ENCODE results near the gene LENEP. TPM values are rescaled to one million over a fixed set of nuclear protein-coding genes. Genes with fewer than 3 reads are reported as not detected.

LENEP gene
- total and polyA plus RNA-seq, 2 of the 8 experiments (the other 6 are each of a cell fraction or from before 2014, with no cell fraction given): 1.3 TPM; not detected in 1

- no peak overlapping the region for H3K27ac ChIP-seq (ENCODE audit: low read depth, low read length)
- no peak overlapping the region for H3K23ac ChIP-seq (ENCODE audit: insufficient read length)
- no peak overlapping the region for H3K9ac ChIP-seq (replicated peaks in 1 of 4; ENCODE audit: extremely low read depth in 1 of 4, low read depth in 3 of 4, low read length in 3 of 4)
- no peak overlapping the region for H4K91ac ChIP-seq (replicated peaks; ENCODE audit: insufficient read length, low read length)
- FAIRE-seq: no peak
- DNase-seq (ENCODE audit: low read depth in 1 of 2, low spot score in 2 of 2): no peak
- H4K5ac ChIP-seq (ENCODE audit: insufficient read length, low read depth, low read length): no peak overlapping the region
- no peak overlapping the region for H3K4me2 ChIP-seq (ENCODE audit: insufficient read depth in 1 of 2, low read depth in 2 of 2, low read length in 2 of 2)
- H3K79me2 ChIP-seq (ENCODE audit: control insufficient read depth in 1 of 2, insufficient read depth in 2 of 2, low read length in 2 of 2): no peaks in the 10 kb centered on the region
- peaks cover 0 to 4% (median under 1%) of the 10 kb centered on the region in 4 experiments; a peak in 2 of 7 replicates for H3K4me1 ChIP-seq (replicated peaks in 1 of 4; ENCODE audit: control insufficient read depth in 3 of 4, insufficient read depth in 4 of 4, low read length in 3 of 4)
- H2BK5ac ChIP-seq (ENCODE audit: low read depth, low read length): no peak overlapping the region
- no peak overlapping the region for H2AK5ac ChIP-seq (ENCODE audit: low read depth, low read length)
- no peak overlapping the region for H3K14ac ChIP-seq (ENCODE audit: insufficient read length)
- H2BK15ac ChIP-seq (ENCODE audit: low read length): no peak overlapping the region
- WGBS, 2 experiments (ENCODE audit: extremely low coverage in 1 of 2, insufficient coverage in 1 of 2, insufficient read length in 1 of 2, insufficient replicate concordance in 2 of 2, low coverage in 1 of 2, low lambda C conversion rate in 2 of 2, missing lambda C conversion rate in 1 of 2): 91% methylated on average over 16 of the region's 17 CpGs; no CpG with 5 or more reads in 1 of the 2 experiments
- H3K23me2 ChIP-seq (ENCODE audit: low read depth, low read length): no peaks in the 10 kb centered on the region
- H2AFZ ChIP-seq (ENCODE audit: low read length): no peak overlapping the region
- H3K36me3 ChIP-seq (ENCODE audit: control insufficient read depth in 2 of 4, insufficient read depth in 4 of 4, low read length in 3 of 4): peaks cover 0 to 4% (median 0%) of the 10 kb centered on the region in 4 experiments; a peak in 1 of 8 replicates
- H2BK20ac ChIP-seq (ENCODE audit: low read length): no peak overlapping the region
- H3K56ac ChIP-seq (replicated peaks; ENCODE audit: insufficient read length, low read depth, low read length): no peak overlapping the region
- no peaks in the 10 kb centered on the region for H3K9me3 ChIP-seq (ENCODE audit: insufficient read depth in 2 of 2, low read depth in 1 of 2, low read length in 1 of 2)
- H2BK120ac ChIP-seq (replicated peaks; ENCODE audit: low read depth, low read length): no peak overlapping the region
- ChIA-PET POLR2A (ENCODE audit: partially characterized antibody) (interaction anchor here (1.0 to 6.0 kb wide), 5 partner anchors 9 to 53 kb away, joined by 3 to 22 read pairs (median 4); partner anchors contain the start of genes PMVK and PYGO2), CTCF (ENCODE audit: partially characterized antibody) (interaction anchor here (0.9 to 1.7 kb wide), 8 partner anchors 14 to 173 kb away, joined by 3 to 5 read pairs (median 3); partner anchors contain the start of gene SHC1)
- no peaks in the 10 kb centered on the region for H3K79me1 ChIP-seq (ENCODE audit: low read depth, low read length)
- H2BK12ac ChIP-seq (ENCODE audit: low read depth, low read length): no peak overlapping the region
- no peak overlapping the region for H4K8ac ChIP-seq (ENCODE audit: extremely low read depth, insufficient read depth, low read length)
- H4K20me1 ChIP-seq (replicated peaks in 1 of 2; ENCODE audit: control insufficient read depth in 1 of 2, insufficient read depth in 2 of 2, low read length in 2 of 2): peaks cover 0 to 2% of the 10 kb centered on the region in 2 experiments
- H3K27me3 ChIP-seq (replicated peaks in 1 of 4; ENCODE audit: control insufficient read depth in 3 of 4, extremely low read depth in 1 of 4, insufficient read depth in 3 of 4, low read length in 3 of 4): no peaks in the 10 kb centered on the region
- no peak overlapping the region for H3K18ac ChIP-seq (ENCODE audit: extremely low read depth, low read length)
- no peak overlapping the region for H3K4me3 ChIP-seq (ENCODE audit: extremely low read depth in 1 of 4, insufficient read depth in 2 of 4, low read depth in 3 of 4, low read length in 4 of 4)
- no peak overlapping the region for H3K4ac ChIP-seq (replicated peaks; ENCODE audit: insufficient read length, low read depth, low read length)
- TF ChIP-seq GTF2F1 (IDR thresholded peaks at IDR 0.05; ENCODE audit: borderline replicate concordance, low read depth, low read length) (no peak), CREB1 (IDR thresholded peaks at IDR 0.05) (no peak), SP4 (IDR thresholded peaks at IDR 0.05; ENCODE audit: low read length) (no peak), HDAC2 (IDR thresholded peaks at IDR 0.05; ENCODE audit: borderline replicate concordance in 1 of 2, low read depth in 2 of 2, low read length in 2 of 2) (no peak), CTCF (IDR thresholded peaks at IDR 0.05; ENCODE audit: control extremely low read depth in 1 of 3, insufficient read depth in 1 of 3, low read depth in 1 of 3, low read length in 3 of 3) (no peak), CHD1 (IDR thresholded peaks at IDR 0.05; ENCODE audit: low read depth, low read length) (no peak), SRF (IDR thresholded peaks at IDR 0.05; ENCODE audit: low read depth, low read length) (no peak), BRCA1 (IDR thresholded peaks at IDR 0.05; ENCODE audit: low read depth, low read length) (no peak), CBX8 (IDR thresholded peaks at IDR 0.05; ENCODE audit: borderline replicate concordance, low read depth, low read length) (no peak)
Measured at GRCh38 chr1:154945962-154946850, 47.2 kb upstream of the LENEP start.
